ENCODE measurements around the gene HAGHL.
"Not testable (repeated sequence)": the region's sequence is repeated elsewhere in the genome, so short reads cannot be mapped to it uniquely, and the experiment has no call there.

HAGHL gene

DNA sequence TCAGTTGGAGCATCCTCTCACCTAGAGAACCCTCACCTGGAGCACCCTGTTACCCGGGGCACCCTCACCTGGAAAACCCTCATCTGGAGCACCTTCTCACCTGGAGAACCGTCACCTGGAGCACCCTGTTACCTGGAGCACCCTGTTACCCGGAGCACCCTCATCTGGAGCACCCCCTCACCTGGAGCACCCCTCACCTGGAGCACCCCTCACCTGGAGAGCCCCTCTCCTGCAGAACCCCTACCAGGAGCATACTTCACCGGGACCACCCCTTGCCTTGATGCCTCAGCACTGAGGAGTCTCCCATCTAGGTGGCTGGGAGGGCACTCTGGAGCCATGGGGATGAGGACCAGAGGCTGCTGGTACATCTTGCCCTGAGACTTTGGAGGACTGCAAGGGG is 17.9 kb upstream of the HAGHL start:
- no peak for DNase-seq

DNA sequence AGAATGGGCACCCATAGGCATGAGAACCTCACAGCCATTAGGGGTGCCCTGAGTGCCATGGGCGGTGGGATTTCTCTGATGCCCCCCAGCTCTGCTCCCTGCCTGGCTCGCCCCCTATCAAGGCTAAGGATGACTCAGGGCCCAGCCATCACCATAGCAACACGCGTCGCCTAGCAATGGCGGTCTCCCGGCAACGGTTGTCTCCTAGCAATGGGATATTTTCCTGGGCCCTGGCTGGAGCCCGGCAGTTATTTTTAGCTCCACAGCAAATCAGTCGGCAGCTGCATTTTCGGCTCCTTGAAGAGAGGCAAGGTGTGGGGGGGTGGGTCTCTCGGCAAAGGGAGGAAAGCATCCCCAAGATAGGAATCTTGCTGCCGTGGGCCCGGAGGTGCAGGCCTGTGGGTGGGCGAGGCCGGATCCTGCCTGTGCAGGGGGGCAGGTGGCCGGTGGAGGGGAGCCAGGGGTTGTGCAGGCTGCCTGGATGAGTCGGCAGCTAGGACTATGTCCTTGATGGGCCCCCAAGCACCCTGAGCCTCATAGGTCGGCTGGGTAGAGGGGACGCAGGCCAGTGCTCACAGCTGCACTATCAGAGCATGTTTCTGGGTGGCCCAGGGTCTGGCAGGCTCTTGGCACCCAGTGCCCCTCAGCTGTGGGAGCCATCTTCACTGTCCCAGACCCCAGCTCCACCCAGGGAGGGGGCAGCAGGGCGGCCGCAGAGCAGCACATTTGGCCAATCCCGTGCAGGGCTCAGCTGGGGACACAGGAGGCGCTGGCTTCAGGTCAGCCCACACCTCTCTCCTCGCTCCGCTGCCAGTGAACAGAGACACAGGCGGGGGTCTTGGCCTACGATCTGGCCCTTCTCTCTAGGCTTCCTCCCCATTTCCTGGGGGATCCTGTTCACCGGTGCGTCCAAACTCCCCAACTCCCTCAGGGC is 17.1 kb upstream of the HAGHL start:
- DNase-seq, result no peak

DNA sequence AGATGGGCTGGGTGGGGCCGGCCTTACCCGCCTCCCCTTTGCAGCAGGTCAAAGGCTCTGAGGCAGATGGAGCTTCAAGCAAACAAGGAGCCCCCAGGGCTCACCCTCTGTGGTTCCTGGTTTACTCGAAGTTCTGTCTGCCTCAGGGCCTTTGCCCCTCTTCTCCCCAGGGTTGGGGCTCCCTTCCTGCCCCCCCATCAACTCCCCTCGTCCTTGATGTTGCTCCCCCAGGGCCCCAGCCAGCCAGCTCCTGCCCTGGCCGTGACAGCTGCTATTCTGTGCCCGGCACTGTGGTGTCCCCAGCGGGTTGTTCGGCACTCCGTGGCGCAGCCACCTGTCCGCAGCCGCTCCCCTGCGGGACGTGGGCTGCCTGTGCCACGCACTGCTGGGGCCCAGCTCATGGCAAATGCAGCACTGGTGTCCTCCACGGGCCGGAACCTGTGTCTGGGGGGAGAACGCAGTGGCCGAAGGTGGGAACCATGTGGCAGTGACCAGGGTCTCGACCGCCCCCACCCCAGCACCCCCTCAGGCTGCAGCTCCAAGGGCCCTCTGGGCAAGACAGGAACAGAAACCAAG is 16.3 kb upstream of the HAGHL start:
- DNase-seq, result no peak

DNA sequence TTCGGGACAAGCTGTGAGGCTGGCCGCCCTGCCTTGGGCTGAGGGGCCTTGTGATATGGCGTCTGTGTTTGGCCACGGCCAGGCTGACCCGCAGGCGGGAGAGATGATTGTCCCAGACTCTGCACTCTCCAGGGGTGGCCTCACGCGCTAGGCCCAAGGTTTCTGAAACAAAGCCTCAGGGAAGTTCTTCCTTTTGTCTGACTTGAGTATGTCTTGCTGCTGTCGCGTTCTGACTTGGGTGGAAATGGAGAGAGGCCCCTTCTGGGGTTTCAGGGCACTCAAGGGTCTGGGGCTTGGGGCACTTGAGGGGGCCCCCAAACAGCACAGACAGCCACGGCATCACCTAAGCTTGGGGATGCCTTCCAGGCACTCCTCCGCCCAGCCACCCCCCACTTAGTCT is 15.8 kb upstream of the HAGHL start:
- no peak for DNase-seq

DNA sequence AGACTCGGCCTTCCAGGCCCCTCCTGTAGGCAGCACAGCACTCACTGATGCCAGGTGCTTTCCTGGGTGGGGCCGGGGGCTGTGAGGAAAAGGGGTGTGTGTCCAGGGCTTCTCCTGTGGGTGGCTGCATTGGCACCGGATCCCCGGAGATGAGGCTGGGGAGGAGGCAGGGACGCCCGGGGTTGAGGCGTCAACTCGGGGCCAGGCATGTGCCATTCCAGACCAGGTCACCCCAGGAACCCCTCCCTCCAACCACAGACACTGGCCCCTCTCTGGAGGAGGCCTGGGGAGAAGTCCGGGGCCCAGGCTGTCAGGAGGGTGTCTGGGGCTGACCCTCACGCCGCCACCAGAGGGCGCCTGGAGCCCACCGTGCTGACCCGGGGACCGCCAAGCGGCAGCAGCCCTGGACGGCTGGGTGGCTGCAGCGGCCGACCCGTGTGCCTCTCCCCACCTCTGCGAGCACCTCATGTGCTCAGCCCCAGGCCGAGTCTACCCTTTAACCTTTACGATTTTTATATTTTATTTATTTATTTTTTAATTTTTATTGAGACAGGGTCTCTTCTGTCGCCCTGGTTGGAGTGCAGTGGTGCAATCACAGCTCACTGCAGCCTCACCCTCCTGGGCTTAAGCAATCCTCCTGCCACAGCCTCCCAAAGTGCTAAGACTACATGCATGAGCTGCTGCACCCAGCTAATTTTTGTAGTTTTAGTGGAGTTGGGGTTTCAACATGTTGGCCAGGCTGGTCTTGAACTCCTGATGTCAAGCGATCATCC is 15.2 kb upstream of the HAGHL start:
- DNase-seq, result peak; percentile 62 to 81

DNA sequence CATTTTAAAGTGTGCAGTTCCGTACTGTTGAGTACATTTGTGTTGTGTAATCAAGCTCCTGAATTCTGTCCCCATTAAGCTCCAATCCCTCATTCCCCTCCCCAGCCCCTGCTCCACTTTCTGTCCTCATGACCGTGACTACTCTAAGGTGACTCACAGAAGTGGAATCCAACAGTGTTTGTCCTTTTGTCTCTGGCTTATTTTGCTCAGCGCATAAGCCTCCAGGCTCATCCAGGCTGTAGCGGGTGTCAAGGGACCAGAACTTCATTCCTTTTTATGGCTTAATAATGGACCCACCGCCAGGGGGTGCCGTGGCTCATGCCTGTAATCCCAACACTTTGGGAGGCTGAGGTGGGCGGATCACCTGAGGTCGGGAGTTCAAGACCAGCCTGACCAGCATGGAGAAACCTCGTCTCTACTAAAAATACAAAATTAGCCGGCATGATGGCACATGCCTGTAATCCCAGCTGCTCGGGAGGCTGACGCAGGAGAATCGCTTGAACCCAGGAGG is 14.1 kb upstream of the HAGHL start:
- not testable (repeated sequence) for DNase-seq

DNA sequence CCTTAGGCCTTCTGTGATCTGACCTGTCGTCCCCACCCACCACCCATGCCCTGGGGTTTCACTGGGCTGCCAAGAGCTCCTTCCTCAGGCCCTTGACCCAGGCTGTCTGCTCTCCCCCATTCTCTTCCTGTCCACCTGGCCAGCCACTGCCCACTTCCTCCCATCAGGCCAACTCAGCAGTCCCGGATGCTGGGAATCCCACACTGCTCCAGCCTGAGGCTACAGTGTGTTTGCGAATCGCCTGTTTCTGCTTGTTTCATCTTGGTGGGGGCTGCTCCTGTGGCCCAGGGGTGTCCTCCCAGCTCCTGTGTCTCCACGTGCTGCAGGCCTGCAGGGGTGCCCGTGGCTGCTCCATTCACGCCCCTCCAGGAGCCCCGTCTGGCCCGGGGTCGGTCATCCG is 12.8 kb upstream of the HAGHL start:
- no peak for DNase-seq

DNA sequence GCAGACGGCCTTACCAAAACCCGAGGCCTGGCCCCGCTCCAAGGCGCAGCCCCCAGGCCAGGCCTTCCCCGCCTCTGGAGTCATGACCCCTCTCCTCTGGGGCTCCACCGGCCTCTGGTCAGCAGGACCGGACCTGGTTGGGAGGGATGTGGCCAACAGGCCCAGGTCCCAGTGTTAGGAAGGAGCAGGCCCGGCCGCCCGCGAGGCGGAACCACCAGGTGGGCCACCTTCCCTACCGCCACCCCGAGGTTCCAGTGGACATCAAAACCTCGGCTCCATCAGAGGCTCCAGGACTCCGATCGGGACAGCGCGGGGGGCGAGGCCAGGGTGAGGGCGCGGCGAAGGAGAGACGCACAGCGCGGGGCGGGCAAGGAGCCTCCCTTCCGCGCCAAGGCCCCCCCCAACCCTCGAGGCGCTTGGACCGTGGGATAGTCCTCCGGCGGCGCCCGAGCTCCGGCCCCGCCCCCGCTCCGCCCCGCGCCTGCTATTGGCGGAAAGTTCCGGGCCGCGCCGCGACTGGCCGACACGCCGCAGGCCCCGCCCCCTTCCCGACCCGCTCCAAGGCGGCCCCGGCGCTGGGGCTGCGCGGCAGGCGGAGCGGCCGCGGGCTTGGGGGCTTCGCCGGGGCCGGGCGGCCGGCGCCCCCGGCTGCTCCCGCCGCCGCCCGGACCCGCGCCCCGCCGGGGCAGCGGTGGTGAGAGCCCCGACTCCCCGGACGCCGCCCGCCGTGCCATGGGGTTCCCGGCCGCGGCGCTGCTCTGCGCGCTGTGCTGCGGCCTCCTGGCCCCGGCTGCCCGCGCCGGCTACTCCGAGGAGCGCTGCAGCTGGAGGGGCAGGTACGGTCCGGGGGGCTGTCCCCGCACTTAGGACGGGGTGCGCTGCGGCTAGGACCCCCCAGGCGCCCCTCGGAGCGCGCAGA is 12.1 kb upstream of the HAGHL start, which contains the start of gene METRN:
Gene METRN (plus strand): TSS at position 561 of the 919 bp plus-strand sequence. CDS start 172 bp downstream, at position 733.
- DNase-seq, result peak; percentile 82 to 95

DNA sequence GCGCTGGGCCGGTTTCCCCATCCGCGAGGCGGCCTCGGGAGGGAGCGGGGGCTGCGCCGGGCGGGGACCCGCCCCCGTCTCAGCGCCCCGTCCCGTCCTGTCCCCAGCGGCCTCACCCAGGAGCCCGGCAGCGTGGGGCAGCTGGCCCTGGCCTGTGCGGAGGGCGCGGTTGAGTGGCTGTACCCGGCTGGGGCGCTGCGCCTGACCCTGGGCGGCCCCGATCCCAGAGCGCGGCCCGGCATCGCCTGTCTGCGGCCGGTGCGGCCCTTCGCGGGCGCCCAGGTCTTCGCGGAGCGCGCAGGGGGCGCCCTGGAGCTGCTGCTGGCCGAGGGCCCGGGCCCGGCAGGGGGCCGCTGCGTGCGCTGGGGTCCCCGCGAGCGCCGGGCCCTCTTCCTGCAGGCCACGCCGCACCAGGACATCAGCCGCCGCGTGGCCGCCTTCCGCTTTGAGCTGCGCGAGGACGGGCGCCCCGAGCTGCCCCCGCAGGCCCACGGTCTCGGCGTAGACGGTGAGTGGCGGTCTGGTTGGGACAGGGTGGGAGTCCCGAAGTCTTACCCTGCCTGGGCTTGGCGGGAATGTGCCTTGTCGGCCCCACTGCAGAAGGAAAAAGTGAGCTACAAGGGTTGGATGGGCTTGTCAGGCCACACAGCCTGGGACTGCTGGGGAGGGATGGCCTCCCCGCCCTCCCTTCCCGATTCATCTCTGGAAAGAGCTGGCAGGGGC is 11.3 kb upstream of the HAGHL start:
- DNase-seq, result no peak

DNA sequence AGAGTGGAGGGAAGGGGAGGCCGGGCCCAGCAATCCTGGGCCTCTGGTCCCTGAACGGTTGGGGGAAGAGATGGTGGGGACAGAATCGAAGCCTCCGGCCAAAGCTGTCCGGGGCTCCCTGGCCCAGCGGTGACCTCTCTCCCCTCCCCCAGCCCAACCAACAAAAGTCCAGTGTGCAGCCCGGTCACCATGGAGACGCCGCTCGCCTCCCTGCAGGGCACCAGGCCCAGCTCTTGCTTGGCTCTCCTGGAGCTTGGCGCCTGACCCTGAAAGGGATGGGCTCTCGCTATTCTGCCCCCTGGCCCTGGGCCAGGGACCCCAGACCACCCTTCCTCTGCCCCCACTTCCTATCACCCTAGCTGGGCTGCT is 10.7 kb upstream of the HAGHL start:
- DNase-seq, result no peak

DNA sequence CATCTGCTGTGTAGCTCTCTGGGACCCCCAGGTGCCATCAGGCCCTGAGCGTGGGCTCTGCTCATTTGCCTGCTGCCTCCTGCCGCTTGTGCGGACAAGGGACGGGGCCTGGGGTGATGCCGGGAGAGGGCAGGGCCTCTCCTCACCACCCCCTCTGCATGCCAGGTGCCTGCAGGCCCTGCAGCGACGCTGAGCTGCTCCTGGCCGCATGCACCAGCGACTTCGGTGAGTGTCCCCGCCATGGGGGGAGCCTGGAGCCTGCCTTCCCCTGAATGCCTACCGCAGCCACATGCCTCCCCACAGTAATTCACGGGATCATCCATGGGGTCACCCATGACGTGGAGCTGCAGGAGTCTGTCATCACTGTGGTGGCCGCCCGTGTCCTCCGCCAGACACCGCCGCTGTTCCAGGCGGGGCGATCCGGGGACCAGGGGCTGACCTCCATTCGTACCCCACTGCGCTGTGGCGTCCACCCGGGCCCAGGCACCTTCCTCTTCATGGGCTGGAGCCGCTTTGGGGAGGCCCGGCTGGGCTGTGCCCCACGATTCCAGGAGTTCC is 10.1 kb upstream of the HAGHL start:
- DNase-seq, result no peak

DNA sequence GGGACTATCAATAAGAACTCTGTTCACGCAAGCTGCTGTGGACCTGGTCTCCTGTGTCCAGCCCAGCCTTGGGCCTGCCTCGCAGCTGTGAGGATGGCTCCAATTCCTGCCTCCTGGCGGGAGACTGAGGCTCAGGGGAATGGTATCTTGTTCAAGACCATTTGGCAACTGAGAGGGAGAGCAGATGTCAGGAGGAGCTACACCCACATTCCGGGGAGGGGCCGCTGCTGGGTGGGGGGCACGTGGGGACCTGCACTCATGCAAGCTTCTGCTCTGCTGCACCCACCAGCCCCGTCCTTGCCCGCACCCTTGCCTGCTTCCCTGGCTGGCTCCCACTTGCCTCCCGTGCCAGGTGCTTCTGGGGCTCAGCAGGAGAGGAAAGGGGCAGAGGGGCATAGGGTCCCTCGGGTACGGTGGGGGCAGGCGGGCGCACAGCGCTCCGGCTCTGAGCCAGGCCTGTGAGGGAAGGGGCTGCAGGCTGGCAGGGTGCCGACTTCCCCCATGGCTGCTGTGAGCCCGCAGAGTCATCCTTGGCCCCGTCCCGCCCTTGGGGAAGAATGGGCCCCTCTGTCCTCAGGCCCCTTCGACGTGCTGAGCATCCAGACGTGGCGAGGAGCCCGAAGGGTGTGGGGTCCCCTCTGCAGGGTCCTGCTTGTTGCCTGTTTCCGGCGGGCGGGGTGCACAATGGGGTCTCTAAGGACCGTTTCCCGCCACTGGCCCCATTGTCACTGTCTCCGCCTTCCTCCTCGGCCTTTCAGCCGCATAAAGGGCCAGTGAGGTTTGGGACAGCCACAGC is 9.3 kb upstream of the HAGHL start:
- DNase-seq, result no peak

DNA sequence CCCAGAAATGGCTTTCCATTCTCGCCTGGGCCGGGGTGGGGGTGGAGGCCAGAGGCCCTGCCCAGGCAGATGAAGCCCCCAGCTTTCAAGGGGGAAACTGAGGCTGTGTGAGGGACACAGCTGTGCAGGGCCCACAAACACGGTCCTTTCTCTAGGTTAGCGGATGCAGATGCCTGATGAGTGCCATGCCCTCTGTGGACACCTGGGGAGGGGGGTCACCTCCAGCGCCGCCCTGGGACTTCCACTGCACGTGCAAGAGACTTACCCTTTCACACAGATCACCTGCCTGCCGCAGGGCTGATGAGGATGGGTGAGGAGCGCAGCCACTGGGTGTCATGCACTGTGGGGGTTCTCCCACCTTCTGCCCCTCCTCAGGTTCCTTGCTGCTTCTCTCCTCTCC is 8.5 kb upstream of the HAGHL start:
- DNase-seq, result no peak

DNA sequence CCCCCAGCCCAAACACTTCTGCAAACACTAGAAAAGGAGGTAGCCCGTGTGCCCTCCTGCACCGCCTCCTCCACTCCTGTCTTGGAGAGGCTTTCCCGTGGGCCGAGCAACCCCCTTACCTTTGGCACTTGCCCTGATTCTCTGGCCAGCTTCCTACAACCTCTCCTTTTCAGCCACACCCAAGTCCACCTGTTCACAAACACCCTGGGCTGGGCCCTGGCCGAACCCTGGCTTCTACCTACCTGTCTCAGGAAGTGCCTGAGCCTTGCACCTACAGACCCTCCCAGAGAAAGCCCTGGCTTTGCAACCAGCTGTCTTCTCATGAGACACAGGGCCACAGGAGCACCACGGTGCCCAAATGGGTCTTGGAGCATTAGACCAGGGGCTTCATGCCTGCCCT is 8.0 kb upstream of the HAGHL start:
- no peak for DNase-seq

DNA sequence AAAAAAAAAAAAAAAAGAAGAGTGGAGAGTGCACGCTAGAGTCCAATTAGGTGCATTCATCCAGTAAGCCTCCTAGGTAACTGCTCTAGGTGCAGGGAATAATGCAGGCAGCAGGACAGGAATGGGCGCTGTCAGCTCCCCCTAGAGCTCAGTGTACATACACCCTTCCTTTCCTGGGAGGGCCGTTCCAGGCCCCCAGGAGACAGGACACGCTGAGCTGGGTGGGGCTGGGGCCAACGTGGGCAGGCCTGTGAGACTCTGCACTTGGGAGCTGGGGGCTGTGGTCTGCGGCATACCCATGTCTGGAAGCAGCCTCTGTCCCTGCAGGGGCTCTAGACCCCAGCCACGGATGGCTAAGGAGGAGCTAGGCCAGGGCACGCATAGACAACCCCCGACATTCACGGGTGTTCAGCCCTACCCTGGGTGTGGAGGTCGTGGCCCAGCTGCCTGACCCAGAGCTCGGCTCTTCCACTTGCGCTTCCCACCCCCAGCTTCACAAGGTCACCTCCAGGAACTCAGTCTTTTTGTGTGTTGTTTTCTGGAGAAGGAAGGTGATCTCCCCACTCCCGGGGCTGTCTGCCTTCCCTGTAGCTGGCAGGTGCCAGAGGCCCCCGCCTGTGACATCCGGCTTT is 7.0 kb upstream of the HAGHL start:
- DNase-seq, result no peak

DNA sequence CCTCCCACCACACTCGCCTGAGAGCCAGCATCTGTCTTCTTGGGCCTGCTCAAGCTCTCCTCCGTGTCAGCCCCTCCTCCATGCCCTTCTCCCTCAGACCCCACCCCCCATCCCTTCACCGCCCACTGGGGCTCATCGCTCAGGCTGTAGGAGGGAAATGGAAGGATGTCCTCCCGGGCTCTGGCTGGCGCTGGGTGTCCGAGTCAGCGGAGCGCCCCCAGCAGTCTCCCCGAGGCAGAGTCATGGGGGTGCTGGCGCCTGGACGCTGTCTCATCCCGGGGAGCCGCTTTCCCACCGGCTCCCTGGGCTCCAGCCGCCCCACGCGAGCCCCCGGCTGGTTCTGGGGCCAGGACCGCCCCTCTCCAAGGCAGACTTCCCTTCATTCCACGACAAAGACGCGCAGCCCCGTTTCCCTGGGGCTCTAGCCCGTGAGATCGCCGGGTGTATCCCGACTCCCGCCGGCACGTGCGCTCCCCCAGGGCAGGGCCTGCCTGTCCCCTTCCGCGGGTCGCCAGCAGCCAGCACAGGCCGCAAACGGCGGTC is 6.4 kb upstream of the HAGHL start:
- DNase-seq, result peak; percentile 29 to 45

DNA sequence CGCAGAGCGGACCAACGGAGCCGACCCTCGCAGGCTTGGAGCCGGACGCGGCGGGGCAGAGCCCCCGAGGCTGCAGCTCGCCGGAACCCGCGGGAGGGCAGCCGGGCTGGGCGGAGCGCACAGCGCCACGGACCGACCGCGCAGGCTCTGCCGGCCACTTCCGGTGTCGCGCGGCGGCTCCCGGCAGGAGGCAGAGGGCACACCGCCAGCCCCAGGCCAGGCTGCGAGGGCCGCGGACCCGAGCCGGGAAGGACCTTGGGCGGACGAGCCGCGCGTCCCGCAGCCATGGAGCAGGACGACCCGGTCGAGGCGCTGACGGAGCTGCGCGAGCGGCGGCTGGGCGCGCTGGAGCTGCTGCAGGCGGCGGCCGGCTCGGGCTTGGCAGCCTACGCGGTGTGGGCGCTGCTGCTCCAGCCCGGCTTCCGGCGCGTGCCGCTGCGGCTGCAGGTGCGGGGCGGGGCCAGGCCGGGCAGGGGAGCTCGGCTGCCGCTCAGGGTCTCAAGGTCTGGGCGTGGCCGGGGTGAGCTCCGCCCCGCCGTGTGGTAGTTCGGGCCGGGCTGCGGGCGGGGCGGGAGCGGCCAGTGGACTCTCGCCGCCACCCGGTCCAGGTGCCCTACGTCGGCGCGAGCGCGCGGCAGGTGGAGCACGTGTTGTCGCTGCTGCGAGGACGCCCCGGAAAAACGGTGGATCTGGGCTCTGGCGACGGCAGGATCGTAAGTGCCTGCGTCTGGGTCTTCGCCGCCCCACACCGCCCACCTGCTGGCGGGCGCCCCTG is 5.7 kb upstream of the HAGHL start, which contains the start of gene ANTKMT:
Gene ANTKMT (plus strand): TSS at position 157 of the 775 bp plus-strand sequence. CDS start 129 bp downstream, at position 286.
- DNase-seq, result peak; percentile 59 to 79

DNA sequence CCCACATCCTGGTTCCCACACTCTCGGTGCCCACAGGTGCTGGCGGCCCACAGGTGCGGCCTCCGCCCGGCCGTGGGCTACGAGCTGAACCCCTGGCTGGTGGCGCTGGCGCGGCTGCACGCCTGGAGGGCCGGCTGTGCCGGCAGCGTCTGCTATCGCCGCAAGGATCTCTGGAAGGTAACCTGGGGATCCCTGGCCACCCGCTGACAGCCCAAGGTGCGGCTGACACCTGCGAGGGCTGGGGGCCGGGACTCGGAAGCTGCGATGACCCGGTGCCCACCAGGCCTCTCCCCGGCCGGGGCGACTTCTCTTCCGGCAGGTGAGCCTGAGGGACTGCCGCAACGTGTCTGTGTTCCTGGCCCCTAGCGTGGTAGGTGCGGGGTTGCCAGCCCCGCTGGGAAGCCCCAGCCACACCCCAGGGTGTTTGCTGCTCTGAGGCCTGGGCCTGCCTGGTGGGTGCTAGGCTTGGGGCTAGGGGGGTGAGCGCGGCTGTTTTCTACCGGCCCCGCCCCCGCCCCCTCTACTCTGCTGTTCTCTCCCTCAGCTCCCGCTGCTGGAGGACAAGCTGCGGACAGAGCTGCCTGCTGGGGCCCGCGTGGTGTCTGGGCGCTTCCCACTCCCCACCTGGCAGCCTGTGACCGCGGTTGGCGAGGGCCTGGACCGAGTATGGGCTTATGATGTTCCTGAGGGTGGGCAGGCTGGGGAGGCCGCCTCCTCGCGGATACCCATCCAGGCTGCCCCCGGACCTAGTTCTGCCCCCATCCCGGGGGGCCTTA is 5.0 kb upstream of the HAGHL start:
- DNase-seq, result no peak
